HFFc6 (cell line): ENCODE measurements around the gene PNP. TPM values are rescaled to one million over a fixed set of nuclear protein-coding genes. Genes with fewer than 3 reads are reported as not detected.
"Not testable (repeated sequence)": the region's sequence is repeated elsewhere in the genome, so short reads cannot be mapped to it uniquely, and the experiment has no call there.

Source experiments
- DNase-seq: peaks from one replicate; pipeline ENCODE4 v3.0.0-alpha.2; 2018
- H3K27ac Mint-ChIP-seq: 2 replicates; pipeline ENCODE4 v1.8.0; 2020; ENCODE audit warnings: mild to moderate bottlenecking, mixed read lengths
- H3K27me3 Mint-ChIP-seq: 2 replicates; pipeline ENCODE4 v1.8.0; 2021; ENCODE audit warnings: mild to moderate bottlenecking, moderate library complexity, mixed read lengths; ENCODE audit not compliant: insufficient read depth
- H3K36me3 Mint-ChIP-seq: 2 replicates; pipeline ENCODE4 v1.8.0; 2021; ENCODE audit warnings: low read depth, mixed read lengths
- H3K4me1 Mint-ChIP-seq: 2 replicates; pipeline ENCODE4 v1.8.0; 2020; ENCODE audit warnings: low read depth, mixed read lengths
- H3K4me3 Mint-ChIP-seq: 2 replicates; pipeline ENCODE4 v1.8.0; 2020; ENCODE audit warnings: mild to moderate bottlenecking, moderate library complexity, mixed read lengths
- H3K9me3 Mint-ChIP-seq: 2 replicates; pipeline ENCODE4 v1.8.0; 2020; ENCODE audit warnings: mild to moderate bottlenecking, mixed read lengths
- CTCF ChIP-seq: fragments of 200-600 bp; sonication (generic); IDR thresholded peaks from 2 replicates; pipeline ENCODE4 v1.5.0; 2021; ENCODE audit warnings: antibody characterized with exemption, mild to moderate bottlenecking
- total RNA-seq, 6 experiments: library from RNA; stranded (reverse); fragmentation: NEBNext Ultra II Directional; extraction: Animal tissue kit (Norgen Biotek cat#: 25700); gene quantifications; 2 replicates in 1 of 6; 3 replicates in 5 of 6; pipeline ENCODE4 v1.2.3, GENCODE V29; 2021

PNP gene
- total RNA-seq, 6 experiments from 2014 or later, result 19.8 to 32.3 (median 25.7) TPM

DNA sequence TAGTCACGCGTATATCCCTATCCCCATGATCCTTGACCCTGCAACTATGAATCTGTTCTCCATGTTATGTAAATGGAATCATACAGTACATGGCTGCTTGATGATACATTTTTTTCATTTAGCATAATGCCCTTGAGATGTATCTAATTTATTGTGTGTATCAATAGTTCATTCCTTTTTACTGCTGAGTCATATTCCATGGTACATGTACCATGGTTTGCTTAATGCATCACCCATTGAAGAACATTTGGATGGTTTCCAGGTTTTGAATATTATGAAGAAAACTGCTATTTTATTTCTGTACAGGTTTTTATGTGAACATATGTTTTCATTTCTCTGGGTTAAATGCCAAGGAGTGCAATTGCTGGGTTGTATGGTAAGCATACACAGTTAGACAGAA, 32.1 kb downstream of the PNP start:
- Mint-ChIP-seq H3K9me3 (no peaks in the 10 kb centered on the region; the same call in 1 of the 2 replicates), H3K36me3 (no peaks in the 10 kb centered on the region), H3K4me3 (no peak overlapping the region), H3K4me1 (peaks cover 6% of the 10 kb centered on the region; the same call in 1 of the 2 replicates), H3K27me3 (no peaks in the 10 kb centered on the region; the same call in 1 of the 2 replicates), H3K27ac (no peak overlapping the region)
- no peak for DNase-seq
- TF ChIP-seq CTCF, result no peak

DNA sequence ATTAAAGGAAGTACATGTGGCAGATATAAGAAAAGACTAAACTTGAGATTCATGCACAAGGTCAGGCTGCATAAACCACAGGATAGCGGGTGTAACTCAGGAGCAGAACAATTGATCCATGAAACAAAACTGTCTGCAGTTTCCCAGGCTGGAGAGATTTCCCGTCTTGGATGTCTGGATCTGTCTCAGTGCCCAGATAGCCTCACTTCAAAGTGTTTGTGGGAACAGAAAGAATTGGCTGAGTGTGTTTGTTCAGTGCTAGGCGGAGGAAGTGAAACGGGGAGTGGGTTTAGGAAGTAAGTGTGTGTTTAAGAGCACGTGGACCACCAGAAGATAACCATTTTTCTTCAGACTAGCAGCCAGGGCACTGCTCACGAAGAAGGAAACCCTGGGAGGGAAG, 34.7 kb downstream of the PNP start:
- TF ChIP-seq CTCF, result no peak
- Mint-ChIP-seq H3K27me3 (peaks cover under 1% of the 10 kb centered on the region; the same call in 1 of the 2 replicates), H3K4me3 (no peak overlapping the region), H3K9me3 (no peaks in the 10 kb centered on the region; the same call in 1 of the 2 replicates), H3K4me1 (peaks cover 6% of the 10 kb centered on the region; the same call in 1 of the 2 replicates), H3K27ac (no peak overlapping the region), H3K36me3 (no peaks in the 10 kb centered on the region)
- no peak for DNase-seq

- Mint-ChIP-seq H3K27me3 (peaks cover 12% of the 10 kb centered on the region), H3K4me1 (peaks cover 17% of the 10 kb centered on the region)
- H3K4me3 Mint-ChIP-seq, H3K9me3 Mint-ChIP-seq, H3K36me3 Mint-ChIP-seq, H3K27ac Mint-ChIP-seq, DNase-seq: not testable (repeated sequence)
Measured at GRCh38 chr14:20506276-20506675, 37.1 kb downstream of the PNP start.

GRCh38 chr14:20506752-20507151, 37.5 kb downstream of the PNP start:
- DNase-seq, H3K36me3 Mint-ChIP-seq, H3K9me3 Mint-ChIP-seq, H3K4me3 Mint-ChIP-seq, H3K27ac Mint-ChIP-seq: not testable (repeated sequence)
- Mint-ChIP-seq H3K27me3 (peaks cover 13% of the 10 kb centered on the region), H3K4me1 (peaks cover 19% of the 10 kb centered on the region)

GRCh38 chr14:20507537-20507936, 38.3 kb downstream of the PNP start:
- not testable (repeated sequence) for DNase-seq, H3K9me3 Mint-ChIP-seq, H3K27ac Mint-ChIP-seq, H3K4me3 Mint-ChIP-seq, H3K36me3 Mint-ChIP-seq
- peaks cover 27% of the 10 kb centered on the region for H3K4me1 Mint-ChIP-seq
- peaks cover 13% of the 10 kb centered on the region for H3K27me3 Mint-ChIP-seq

- no peaks in the 10 kb centered on the region; the same call in 1 of the 2 replicates for H3K9me3 Mint-ChIP-seq
- H3K27me3 Mint-ChIP-seq, result peaks cover 13% of the 10 kb centered on the region
- H3K27ac Mint-ChIP-seq, result no peak overlapping the region
- peaks cover 34% of the 10 kb centered on the region for H3K4me1 Mint-ChIP-seq
- H3K4me3 Mint-ChIP-seq, result no peak overlapping the region
- DNase-seq, result no peak
- no peaks in the 10 kb centered on the region for H3K36me3 Mint-ChIP-seq
- no peak for TF ChIP-seq CTCF
Measured at GRCh38 chr14:20508367-20508766, 39.2 kb downstream of the PNP start.

DNA sequence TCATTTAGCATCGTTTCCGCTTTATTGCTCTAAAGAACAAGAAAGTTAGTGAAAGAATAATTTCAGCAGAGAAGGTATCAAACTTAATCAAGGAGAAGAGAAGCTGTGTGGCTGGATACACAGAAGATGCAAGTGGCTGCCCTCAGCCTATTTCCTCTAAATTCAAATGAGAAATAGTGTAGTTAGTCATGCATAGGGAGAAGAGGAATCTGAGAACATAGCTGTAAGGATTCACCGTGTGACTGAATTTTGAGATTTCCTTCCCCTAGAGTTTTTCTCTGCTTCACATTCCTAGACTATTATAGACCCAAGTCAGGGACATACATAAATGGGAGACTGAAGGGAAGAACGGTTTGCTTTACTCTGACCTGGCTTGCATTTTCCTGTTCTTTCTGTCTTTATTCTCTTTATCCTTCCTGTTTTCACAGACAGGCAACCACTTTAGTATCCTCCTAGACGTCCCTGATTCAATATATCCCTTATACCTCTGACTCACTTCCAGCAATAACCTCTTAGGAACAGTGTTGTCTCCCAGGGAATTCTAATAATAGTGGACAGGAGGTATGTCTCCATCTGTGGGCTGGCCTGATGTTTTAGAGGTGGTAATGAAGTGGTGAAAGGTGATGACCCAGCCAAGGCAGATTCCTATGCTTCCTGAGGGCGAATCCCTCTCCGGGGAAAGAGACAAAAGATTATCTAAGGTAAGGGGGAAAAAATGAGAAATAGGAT, 43.1 kb downstream of the PNP start:
- no peak for DNase-seq
- Mint-ChIP-seq H3K27me3 (peaks cover 13% of the 10 kb centered on the region), H3K4me3 (peak overlapping the region; percentile 24; the same call in 1 of the 2 replicates), H3K36me3 (no peaks in the 10 kb centered on the region), H3K4me1 (peaks cover 52% of the 10 kb centered on the region), H3K9me3 (no peaks in the 10 kb centered on the region), H3K27ac (peak overlapping the region; percentile 24; the same call in 1 of the 2 replicates)
- TF ChIP-seq CTCF, result no peak
